Suprapubic skin (tissue), 4 donors: ENCODE results near the gene TMTC1. TPM values are rescaled to one million over a fixed set of nuclear protein-coding genes. Genes with fewer than 3 reads are reported as not detected.
A peak's percentile ranks its signal among the peaks of the same experiment; 100 is the strongest.

ENCODE experiments used
- DNase-seq, 2 donors: peaks; one replicate each; pipeline ENCODE4 v3.0.0-alpha.2; 2019; ENCODE audit warnings: low spot score in 2 of 2
- H3K27ac ChIP-seq: fragments of 200-600 bp; sonication (generic); one replicate; pipeline ENCODE4 v1.5.1; 2019
- H3K27me3 ChIP-seq: fragments of 200-600 bp; sonication (generic); one replicate; pipeline ENCODE4 v1.5.1; 2019
- H3K36me3 ChIP-seq: fragments of 200-600 bp; sonication (generic); one replicate; pipeline ENCODE4 v1.5.1; 2019
- H3K4me1 ChIP-seq: fragments of 200-600 bp; sonication (generic); one replicate; pipeline ENCODE4 v1.5.1; 2019
- H3K4me3 ChIP-seq: fragments of 200-600 bp; sonication (generic); one replicate; pipeline ENCODE4 v1.5.1; 2019; ENCODE audit warnings: mild to moderate bottlenecking
- H3K9me3 ChIP-seq: fragments of 200-600 bp; sonication (generic); one replicate; pipeline ENCODE4 v1.5.1; 2019
- EP300 ChIP-seq: sonication (generic); formaldehyde crosslinking; IDR thresholded peaks from one replicate; pipeline ENCODE4 v1.6.1; 2017; ENCODE audit warnings: antibody characterized with exemption
- POLR2A ChIP-seq, 2 donors: fragments of 450-650 bp; IDR thresholded peaks; one replicate each; pipeline ENCODE4 v1.6.1; 2017; ENCODE audit warnings: antibody characterized with exemption in 2 of 2, mild to moderate bottlenecking in 2 of 2, moderate library complexity in 2 of 2
- POLR2AphosphoS5 ChIP-seq, 3 donors: sonication (generic); formaldehyde crosslinking; IDR thresholded peaks; one replicate each; pipeline ENCODE4 v1.6.1; 2017; ENCODE audit warnings: antibody characterized with exemption in 3 of 3
- WGBS: methylation state at CpG from one replicate; pipeline ENCODE4 v1.1.5; 2018; 5-methylcytosine and 5-hydroxymethylcytosine counted together
- total RNA-seq, 4 donors: library from RNA; depleted of rRNA; stranded (reverse); fragments of >200 nt; gene quantifications; one replicate each; pipeline ENCODE4 v1.1.0, GENCODE V29; 2016
- TF ChIP-seq, protein P1 (sequence below), 2 donors: fragments of 200-600 bp in 1 of 2; fragments of 450-650 bp in 1 of 2; sonication (generic) in 1 of 2; IDR thresholded peaks; one replicate each; pipeline ENCODE4 v1.5.1; 2016 to 2019; ENCODE audit warnings: antibody characterized with exemption in 2 of 2, mild to moderate bottlenecking in 1 of 2, moderate library complexity in 1 of 2

TMTC1 gene
- total RNA-seq, 4 donors from 2014 or later: 11.0 to 25.8 (median 19.5) TPM

DNA sequence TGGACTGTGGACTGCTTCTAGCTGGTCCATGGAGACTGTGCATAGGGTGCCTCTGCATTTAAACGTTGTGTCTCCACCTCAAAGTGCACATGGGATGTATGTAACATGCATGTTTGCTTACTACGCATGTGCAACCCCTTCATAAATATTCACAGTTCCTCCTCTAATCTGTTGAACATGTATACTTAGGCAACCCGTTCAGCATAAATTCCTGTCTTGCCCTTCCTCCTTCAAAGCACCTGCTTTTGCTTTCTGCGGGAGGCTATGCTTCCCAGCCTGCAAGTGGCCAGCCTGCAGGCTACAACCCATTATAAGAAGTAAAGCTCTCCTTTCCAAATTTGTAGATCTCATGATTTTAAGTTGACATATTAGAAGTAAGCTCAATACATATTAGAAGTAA lies 253.3 kb downstream of the TMTC1 start:
- Histone ChIP-seq H3K4me3 (no peak overlapping the region), H3K36me3 (no peaks in the 10 kb centered on the region), H3K9me3 (no peaks in the 10 kb centered on the region), H3K4me1 (no peaks in the 10 kb centered on the region), H3K27ac (no peak overlapping the region), H3K27me3 (no peaks in the 10 kb centered on the region)
- no peak for DNase-seq
- no peak for TF ChIP-seq POLR2AphosphoS5 (IDR thresholded peaks at IDR 0.05)
- 91% methylated on average over 4 of the region's 4 CpGs for WGBS

DNA sequence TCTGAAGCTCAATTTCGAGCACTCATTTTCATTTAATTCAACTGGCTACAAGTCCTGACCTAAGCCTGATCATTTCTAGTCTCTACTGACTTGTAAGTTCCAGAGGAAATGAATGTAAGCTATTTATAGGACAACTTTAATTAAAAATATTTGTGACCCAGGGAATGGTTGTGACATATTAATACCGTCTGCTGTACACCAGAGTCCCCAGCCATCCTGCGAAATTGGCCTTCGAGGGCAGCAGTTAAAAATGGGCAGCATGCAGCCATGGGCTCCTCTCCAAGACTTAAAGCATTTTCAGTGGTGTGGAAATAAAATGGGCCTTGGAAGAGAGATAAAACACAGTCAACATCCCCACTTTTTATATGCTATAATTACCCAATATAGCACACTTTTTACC lies 255.6 kb downstream of the TMTC1 start:
- Histone ChIP-seq H3K9me3 (no peaks in the 10 kb centered on the region), H3K27me3 (no peaks in the 10 kb centered on the region), H3K4me3 (no peak overlapping the region), H3K27ac (no peak overlapping the region), H3K36me3 (no peaks in the 10 kb centered on the region), H3K4me1 (no peaks in the 10 kb centered on the region)
- WGBS: 62% methylated on average over 4 of the region's 4 CpGs
- no peak for DNase-seq
- TF ChIP-seq EP300 (no peak), POLR2AphosphoS5 (IDR thresholded peaks at IDR 0.05) (no peak), POLR2A (IDR thresholded peaks at IDR 0.05) (no peak)
- TF ChIP-seq, protein P1, sequence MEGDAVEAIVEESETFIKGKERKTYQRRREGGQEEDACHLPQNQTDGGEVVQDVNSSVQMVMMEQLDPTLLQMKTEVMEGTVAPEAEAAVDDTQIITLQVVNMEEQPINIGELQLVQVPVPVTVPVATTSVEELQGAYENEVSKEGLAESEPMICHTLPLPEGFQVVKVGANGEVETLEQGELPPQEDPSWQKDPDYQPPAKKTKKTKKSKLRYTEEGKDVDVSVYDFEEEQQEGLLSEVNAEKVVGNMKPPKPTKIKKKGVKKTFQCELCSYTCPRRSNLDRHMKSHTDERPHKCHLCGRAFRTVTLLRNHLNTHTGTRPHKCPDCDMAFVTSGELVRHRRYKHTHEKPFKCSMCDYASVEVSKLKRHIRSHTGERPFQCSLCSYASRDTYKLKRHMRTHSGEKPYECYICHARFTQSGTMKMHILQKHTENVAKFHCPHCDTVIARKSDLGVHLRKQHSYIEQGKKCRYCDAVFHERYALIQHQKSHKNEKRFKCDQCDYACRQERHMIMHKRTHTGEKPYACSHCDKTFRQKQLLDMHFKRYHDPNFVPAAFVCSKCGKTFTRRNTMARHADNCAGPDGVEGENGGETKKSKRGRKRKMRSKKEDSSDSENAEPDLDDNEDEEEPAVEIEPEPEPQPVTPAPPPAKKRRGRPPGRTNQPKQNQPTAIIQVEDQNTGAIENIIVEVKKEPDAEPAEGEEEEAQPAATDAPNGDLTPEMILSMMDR (IDR thresholded peaks at IDR 0.05): no peak

DNA sequence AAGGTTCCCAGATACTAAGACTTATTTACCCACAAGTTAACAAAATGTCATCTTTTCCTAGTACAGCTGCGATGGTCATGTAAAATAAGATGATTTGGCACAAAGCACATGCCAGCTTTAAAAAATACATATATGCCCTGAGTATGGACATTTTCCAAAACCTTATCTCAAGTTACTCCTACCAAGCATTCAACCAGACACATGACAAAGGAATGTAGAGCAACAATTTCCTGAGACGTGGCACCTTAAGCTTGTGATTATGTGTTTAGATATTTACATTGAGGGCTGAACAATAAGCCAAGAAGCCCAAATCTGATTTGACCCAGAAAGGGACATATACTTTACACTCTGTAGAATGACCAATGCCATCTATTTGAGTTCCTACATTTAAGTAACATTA lies 261.8 kb downstream of the TMTC1 start:
- no peaks in the 10 kb centered on the region for H3K9me3 ChIP-seq
- peaks cover 3% of the 10 kb centered on the region for H3K36me3 ChIP-seq
- H3K27me3 ChIP-seq: no peaks in the 10 kb centered on the region
- H3K4me3 ChIP-seq: no peak overlapping the region
- TF ChIP-seq, protein P1 (IDR thresholded peaks at IDR 0.05): no peak
- TF ChIP-seq POLR2AphosphoS5 (IDR thresholded peaks at IDR 0.05) (no peak), EP300 (no peak), POLR2A (IDR thresholded peaks at IDR 0.05) (no peak)
- H3K4me1 ChIP-seq: no peaks in the 10 kb centered on the region
- DNase-seq: no peak
- WGBS: 65% methylated on average over 2 of the region's 2 CpGs
- H3K27ac ChIP-seq: no peak overlapping the region

DNA sequence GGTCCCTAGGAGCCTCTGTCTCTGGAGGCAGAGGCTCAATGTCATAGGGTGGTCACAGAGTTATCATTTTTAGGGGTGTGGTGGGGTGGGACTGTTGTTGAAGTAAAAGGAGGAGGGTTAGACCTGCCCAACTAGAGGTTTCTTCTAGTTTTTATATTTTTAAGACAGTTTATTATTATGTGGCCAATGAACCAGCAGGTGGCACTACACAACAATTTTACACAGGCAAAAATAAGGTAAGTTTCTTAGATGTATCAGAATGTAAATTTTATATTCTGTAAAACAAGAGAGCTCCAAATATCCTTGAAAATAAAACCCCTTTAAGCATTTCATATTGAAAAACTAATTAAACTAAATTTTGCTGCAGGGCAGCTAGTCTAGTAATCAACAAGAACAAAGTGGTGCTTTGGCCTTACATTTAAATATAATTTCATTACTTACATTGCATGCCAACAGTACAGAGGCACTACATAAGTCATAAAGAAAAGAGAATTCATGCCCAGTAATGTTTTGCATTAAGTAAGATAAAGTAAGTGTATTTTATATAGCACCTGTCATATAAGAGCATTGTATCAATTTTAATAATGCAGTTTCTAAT lies 264.1 kb downstream of the TMTC1 start:
- peaks cover 3% of the 10 kb centered on the region for H3K36me3 ChIP-seq
- H3K4me1 ChIP-seq: no peaks in the 10 kb centered on the region
- H3K27ac ChIP-seq: no peak overlapping the region
- no peak for DNase-seq
- TF ChIP-seq, protein P1 (IDR thresholded peaks at IDR 0.05): peak; percentile 29 to 39
- TF ChIP-seq POLR2AphosphoS5 (IDR thresholded peaks at IDR 0.05): no peak
- no peak overlapping the region for H3K4me3 ChIP-seq
- no peaks in the 10 kb centered on the region for H3K27me3 ChIP-seq
- no peaks in the 10 kb centered on the region for H3K9me3 ChIP-seq

DNA sequence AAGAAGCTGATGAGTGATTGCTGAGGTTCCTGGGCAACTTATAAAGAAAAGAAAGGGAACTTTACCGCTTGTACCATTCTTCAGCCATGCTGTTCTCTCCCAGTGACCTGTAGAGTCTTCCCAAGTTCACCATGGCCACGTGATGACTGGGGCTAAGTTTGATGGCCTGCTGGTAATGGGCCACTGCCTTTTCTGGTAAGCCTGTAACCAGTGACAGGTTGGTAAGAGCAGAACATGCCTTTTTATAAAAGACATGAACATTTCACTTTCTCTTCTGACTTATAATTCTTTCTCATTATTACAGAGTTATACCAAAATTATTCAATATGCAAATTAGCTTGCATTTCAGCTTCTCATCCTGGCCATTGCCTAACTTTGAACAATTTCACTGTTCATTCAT lies 265.3 kb downstream of the TMTC1 start:
- TF ChIP-seq POLR2A (IDR thresholded peaks at IDR 0.05) (no peak), EP300 (no peak)
- TF ChIP-seq, protein P1 (IDR thresholded peaks at IDR 0.05): no peak
- H3K27me3 ChIP-seq: no peaks in the 10 kb centered on the region
- 82% methylated on average over 2 of the region's 2 CpGs for WGBS

DNA sequence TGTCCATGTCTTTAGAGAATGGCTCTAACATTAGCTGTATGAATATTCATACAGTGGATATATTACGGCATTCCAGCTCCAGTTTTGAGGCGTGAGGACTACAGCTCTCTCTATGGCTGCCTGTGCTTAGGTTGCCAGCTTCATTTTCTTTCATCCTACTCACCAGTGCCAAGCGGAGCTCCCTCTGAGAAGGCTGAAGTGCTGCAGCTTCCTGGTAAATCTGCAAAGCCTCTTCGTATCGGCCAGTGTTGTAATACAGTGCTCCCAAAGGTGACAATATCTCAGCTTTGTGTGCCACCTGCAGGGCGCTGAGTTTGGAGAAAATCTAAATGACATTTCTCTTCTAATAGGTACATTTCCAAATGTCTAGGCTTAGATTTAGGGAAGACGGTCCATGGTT lies 266.5 kb downstream of the TMTC1 start:
- DNase-seq: no peak
- no peak overlapping the region for H3K27ac ChIP-seq
- no peaks in the 10 kb centered on the region for H3K27me3 ChIP-seq
- H3K4me1 ChIP-seq: no peaks in the 10 kb centered on the region
- H3K36me3 ChIP-seq: peaks cover 3% of the 10 kb centered on the region
- H3K4me3 ChIP-seq: no peak overlapping the region
- no peak for TF ChIP-seq EP300
- TF ChIP-seq POLR2A (IDR thresholded peaks at IDR 0.05): no peak
- TF ChIP-seq, protein P1 (IDR thresholded peaks at IDR 0.05): no peak
- TF ChIP-seq POLR2AphosphoS5 (IDR thresholded peaks at IDR 0.05): no peak
- no peaks in the 10 kb centered on the region for H3K9me3 ChIP-seq
- 71% methylated on average over 7 of the region's 7 CpGs for WGBS

More for the DNA sequence above, 265.3 kb downstream of the TMTC1 start:
- H3K4me3 ChIP-seq: no peak overlapping the region
- H3K9me3 ChIP-seq: no peaks in the 10 kb centered on the region
- no peak overlapping the region for H3K27ac ChIP-seq
- peaks cover 3% of the 10 kb centered on the region for H3K36me3 ChIP-seq
- DNase-seq: no peak
- no peaks in the 10 kb centered on the region for H3K4me1 ChIP-seq
